Mesendoderm (in vitro differentiated cells): Measurements from ENCODE around the gene SDC1.
"Not testable (repeated sequence)": the region's sequence is repeated elsewhere in the genome, so short reads cannot be mapped to it uniquely, and the experiment has no call there.

Source experiments
- DNase-seq: peaks from one replicate; pipeline ENCODE4 v3.0.0; 2013
- H2AK5ac ChIP-seq: 2 replicates; pipeline ENCODE4 v1.6.1; 2013; ENCODE audit warnings: low read length, inconsistent platforms
- H2BK120ac ChIP-seq: 2 replicates; pipeline ENCODE4 v1.6.1; 2013; ENCODE audit warnings: low read depth, mild to moderate bottlenecking, low read length, moderate library complexity, mixed read lengths
- H2BK15ac ChIP-seq: replicated peaks from 2 replicates; pipeline ENCODE4 v1.6.1; 2013; ENCODE audit warnings: low read depth, mild to moderate bottlenecking, moderate library complexity
- H2BK5ac ChIP-seq: 2 replicates; pipeline ENCODE4 v1.6.1; 2013; ENCODE audit warnings: low read length, inconsistent platforms
- H3K18ac ChIP-seq: 2 replicates; pipeline ENCODE4 v1.6.1; 2013; ENCODE audit warnings: mild to moderate bottlenecking, low read length, mixed read lengths
- H3K23ac ChIP-seq: one replicate; pipeline ENCODE4 v1.6.1; 2013; ENCODE audit warnings: low read length
- H3K27ac ChIP-seq: 2 replicates; pipeline ENCODE4 v1.5.1; 2013; ENCODE audit warnings: low read depth, mild to moderate bottlenecking, inconsistent platforms, low read length, moderate library complexity
- H3K27me3 ChIP-seq: 2 replicates; pipeline ENCODE4 v1.6.1; 2013; ENCODE audit warnings: low read length, control low read depth, mild to moderate bottlenecking, inconsistent platforms; ENCODE audit not compliant: insufficient read depth, poor library complexity
- H3K36me3 ChIP-seq: 2 replicates; pipeline ENCODE4 v1.6.1; 2013; ENCODE audit warnings: low read length, inconsistent platforms; ENCODE audit not compliant: control insufficient read depth, insufficient read depth
- H3K4ac ChIP-seq: one replicate; pipeline ENCODE4 v1.6.1; 2013; ENCODE audit warnings: low read depth, mild to moderate bottlenecking, low read length, moderate library complexity
- H3K4me1 ChIP-seq: 2 replicates; pipeline ENCODE4 v1.6.1; 2013; ENCODE audit warnings: low read depth, low read length, inconsistent platforms; ENCODE audit not compliant: control insufficient read depth
- H3K4me2 ChIP-seq: 2 replicates; pipeline ENCODE4 v1.6.1; 2013; ENCODE audit warnings: low read length
- H3K4me3 ChIP-seq: 2 replicates; pipeline ENCODE4 v1.5.1; 2013; ENCODE audit warnings: mild to moderate bottlenecking, low read length
- H3K56ac ChIP-seq: one replicate; pipeline ENCODE4 v1.6.1; 2013; ENCODE audit warnings: low read length
- H3K79me1 ChIP-seq: 2 replicates; pipeline ENCODE4 v1.6.1; 2013; ENCODE audit warnings: low read length, inconsistent platforms
- H3K79me2 ChIP-seq: 2 replicates; pipeline ENCODE4 v1.6.1; 2013; ENCODE audit warnings: mild to moderate bottlenecking, low read length; ENCODE audit not compliant: control insufficient read depth, insufficient read depth
- H3K9ac ChIP-seq: 2 replicates; pipeline ENCODE4 v1.6.1; 2013; ENCODE audit warnings: low read length, inconsistent platforms
- H4K5ac ChIP-seq: one replicate; pipeline ENCODE4 v1.6.1; 2013; ENCODE audit warnings: low read length
- H4K8ac ChIP-seq: one replicate; pipeline ENCODE4 v1.6.1; 2013; ENCODE audit warnings: low read depth, mild to moderate bottlenecking, control low read depth, low read length, moderate library complexity
- WGBS: extraction: QIAGEN DNeasy Blood & Tissue Kit; methylation state at CpG from one replicate; pipeline ENCODE4 v1.1.7; 2013; ENCODE audit warnings: low lambda C conversion rate, missing lambda C conversion rate; ENCODE audit not compliant: insufficient coverage; ENCODE audit errors: extremely low coverage; 5-methylcytosine and 5-hydroxymethylcytosine counted together

Gene SDC1

DNA sequence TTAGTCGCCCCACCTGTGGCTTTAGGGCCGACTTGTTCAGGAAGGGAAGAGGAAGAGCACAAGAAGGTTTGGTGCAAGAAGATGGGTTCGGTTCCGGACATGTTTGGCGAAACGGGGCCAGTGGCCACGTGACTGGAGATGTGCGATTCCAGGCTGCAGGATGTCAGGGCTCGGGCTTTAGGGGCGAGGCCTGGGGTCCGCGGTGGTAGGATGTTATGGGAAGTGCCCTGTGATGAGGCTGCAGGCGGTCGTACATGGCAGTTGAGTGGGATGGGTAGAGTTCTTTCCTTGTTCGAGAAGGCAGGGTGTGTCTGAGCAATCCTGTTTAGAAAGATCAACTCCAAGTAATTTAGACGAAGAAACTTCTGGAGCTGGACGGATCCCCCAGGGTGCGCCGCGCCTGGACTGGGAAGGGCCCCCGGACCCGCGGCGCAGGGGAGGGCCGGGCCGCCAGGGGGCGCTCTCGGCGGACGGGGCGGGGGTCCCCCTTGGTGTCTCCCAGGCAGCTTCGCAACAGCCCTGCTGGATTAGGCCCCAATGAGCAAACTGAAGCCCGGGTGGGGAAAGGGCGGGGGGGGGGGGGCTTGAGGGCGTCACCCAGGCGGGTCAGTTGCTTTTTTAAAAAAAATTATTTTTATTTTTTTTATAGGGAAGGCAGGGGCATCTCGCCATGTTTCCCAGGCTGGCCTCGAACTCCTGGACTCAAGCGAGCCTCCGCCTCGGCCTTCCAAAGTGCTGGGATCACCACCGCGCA, 17.2 kb upstream of the SDC1 start:
- Histone ChIP-seq H3K27ac (no peak overlapping the region), H3K79me2 (no peaks in the 10 kb centered on the region), H3K18ac (no peak overlapping the region), H3K79me1 (no peaks in the 10 kb centered on the region), H2BK15ac (no peak overlapping the region), H3K27me3 (no peaks in the 10 kb centered on the region), H3K4me1 (no peaks in the 10 kb centered on the region), H4K8ac (no peak overlapping the region), H2BK5ac (no peak overlapping the region), H2BK120ac (no peak overlapping the region), H3K4me2 (no peak overlapping the region), H4K5ac (no peak overlapping the region), H2AK5ac (no peak overlapping the region), H3K23ac (no peak overlapping the region), H3K4ac (no peak overlapping the region), H3K36me3 (no peaks in the 10 kb centered on the region), H3K9ac (no peak overlapping the region), H3K4me3 (no peak overlapping the region), H3K56ac (peak overlapping the region; percentile 2)
- DNase-seq = peak; percentile 37
- WGBS = no CpG with 5 or more reads among the region's 43 CpGs

DNA sequence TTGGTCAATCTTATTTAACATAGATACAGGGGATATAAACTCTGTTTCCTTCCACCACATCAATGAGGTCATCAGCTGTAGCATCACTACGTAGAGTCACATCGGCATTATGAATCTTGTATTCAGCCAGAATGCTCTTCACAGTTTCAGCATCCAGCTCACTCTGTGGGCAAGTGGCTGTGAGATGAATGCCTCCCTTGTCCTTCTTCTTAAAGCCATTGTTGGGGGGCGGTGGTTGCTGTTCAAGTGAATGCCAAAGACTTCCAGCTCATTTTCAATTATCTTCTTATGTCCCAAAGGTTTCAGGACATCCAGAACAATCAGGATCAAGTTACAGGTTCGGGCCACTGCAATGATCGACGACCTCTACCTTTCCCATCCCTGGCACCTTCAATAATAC, 15.4 kb upstream of the SDC1 start:
- H2AK5ac ChIP-seq, H3K4me2 ChIP-seq, H2BK120ac ChIP-seq, H4K8ac ChIP-seq, H3K79me2 ChIP-seq, H3K56ac ChIP-seq, H4K5ac ChIP-seq, H3K4me1 ChIP-seq, H3K27ac ChIP-seq, H3K23ac ChIP-seq, H2BK5ac ChIP-seq, H3K9ac ChIP-seq, H3K27me3 ChIP-seq, H3K4me3 ChIP-seq, H3K18ac ChIP-seq, H3K79me1 ChIP-seq, H2BK15ac ChIP-seq, H3K36me3 ChIP-seq, H3K4ac ChIP-seq, DNase-seq: not testable (repeated sequence)
- no CpG with 5 or more reads among the region's 6 CpGs for WGBS

DNA sequence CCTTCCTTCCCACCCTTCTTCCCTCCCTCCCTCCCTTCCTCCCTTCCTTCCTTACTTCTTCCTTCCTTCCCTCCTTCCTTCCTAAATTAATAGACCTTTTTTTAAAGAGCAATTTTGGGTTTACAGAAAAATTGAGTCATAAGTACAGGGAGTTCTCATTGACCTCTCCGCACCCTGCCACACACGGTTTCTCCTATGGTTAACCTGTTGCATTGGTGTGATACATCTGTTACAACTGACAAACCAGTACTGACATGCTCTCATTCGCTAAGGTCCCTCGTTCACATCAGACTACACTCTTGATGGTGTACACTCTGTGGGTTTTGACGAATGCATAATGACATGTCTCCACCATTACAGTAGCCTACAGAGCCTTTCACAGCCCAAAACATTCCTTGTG, 11.6 kb upstream of the SDC1 start:
- no peak overlapping the region for H2AK5ac ChIP-seq
- no peak overlapping the region for H4K8ac ChIP-seq
- DNase-seq = no peak
- H3K27me3 ChIP-seq = no peaks in the 10 kb centered on the region
- WGBS = no CpG with 5 or more reads among the region's 5 CpGs
- no peak overlapping the region for H2BK15ac ChIP-seq
- no peak overlapping the region for H3K4ac ChIP-seq
- no peak overlapping the region for H3K4me2 ChIP-seq
- H3K4me1 ChIP-seq = peaks cover 2% of the 10 kb centered on the region
- no peak overlapping the region for H4K5ac ChIP-seq
- no peak overlapping the region for H2BK5ac ChIP-seq
- no peak overlapping the region for H3K9ac ChIP-seq
- H3K36me3 ChIP-seq = no peaks in the 10 kb centered on the region
- no peak overlapping the region for H3K23ac ChIP-seq
- H3K56ac ChIP-seq = no peak overlapping the region
- H3K79me1 ChIP-seq = no peaks in the 10 kb centered on the region
- H2BK120ac ChIP-seq = no peak overlapping the region
- no peaks in the 10 kb centered on the region for H3K79me2 ChIP-seq
- no peak overlapping the region for H3K27ac ChIP-seq
- no peak overlapping the region for H3K4me3 ChIP-seq
- no peak overlapping the region for H3K18ac ChIP-seq

DNA sequence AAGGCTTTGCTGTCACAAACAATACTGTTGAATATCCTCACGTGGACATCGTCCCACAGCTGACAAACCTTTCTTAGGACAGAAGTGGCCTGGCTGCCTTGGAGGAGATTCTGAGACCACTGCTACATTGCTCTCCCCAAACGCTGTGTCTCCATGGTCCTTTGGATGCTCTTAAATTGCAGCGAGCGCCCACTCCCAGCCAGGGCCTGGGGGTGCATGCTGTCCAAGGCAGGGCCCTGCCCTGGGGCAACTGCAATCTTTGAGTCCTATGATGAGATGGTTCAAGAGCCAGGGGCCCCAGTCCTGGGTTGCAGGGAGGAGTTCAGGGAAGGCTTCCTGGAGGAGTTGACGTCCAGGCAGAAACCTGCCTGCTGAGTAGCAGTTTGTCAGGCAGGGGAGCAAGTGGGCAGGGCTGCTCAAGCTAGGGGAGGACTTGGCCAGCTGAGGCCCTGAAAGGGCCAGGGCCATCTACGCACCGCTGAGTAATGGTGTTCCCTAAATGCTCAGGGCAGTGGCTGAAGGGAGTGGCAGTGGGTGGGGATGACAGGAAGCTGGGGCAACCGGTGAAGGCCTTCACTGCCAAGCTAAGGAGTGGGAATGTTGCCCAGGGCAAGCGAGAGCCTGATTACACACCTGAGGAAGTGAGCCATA, 10.8 kb upstream of the SDC1 start:
- Histone ChIP-seq H3K4ac (no peak overlapping the region), H3K79me1 (no peaks in the 10 kb centered on the region), H4K8ac (no peak overlapping the region), H3K79me2 (no peaks in the 10 kb centered on the region), H3K4me3 (no peak overlapping the region), H3K27me3 (no peaks in the 10 kb centered on the region), H3K9ac (no peak overlapping the region), H2BK120ac (no peak overlapping the region), H3K56ac (no peak overlapping the region), H3K4me2 (no peak overlapping the region), H3K23ac (no peak overlapping the region), H3K27ac (no peak overlapping the region), H4K5ac (no peak overlapping the region), H3K4me1 (peaks cover 4% of the 10 kb centered on the region), H2BK15ac (no peak overlapping the region), H2BK5ac (no peak overlapping the region), H3K36me3 (no peaks in the 10 kb centered on the region), H3K18ac (no peak overlapping the region), H2AK5ac (no peak overlapping the region)
- no peak for DNase-seq
- WGBS = no CpG with 5 or more reads among the region's 10 CpGs

DNA sequence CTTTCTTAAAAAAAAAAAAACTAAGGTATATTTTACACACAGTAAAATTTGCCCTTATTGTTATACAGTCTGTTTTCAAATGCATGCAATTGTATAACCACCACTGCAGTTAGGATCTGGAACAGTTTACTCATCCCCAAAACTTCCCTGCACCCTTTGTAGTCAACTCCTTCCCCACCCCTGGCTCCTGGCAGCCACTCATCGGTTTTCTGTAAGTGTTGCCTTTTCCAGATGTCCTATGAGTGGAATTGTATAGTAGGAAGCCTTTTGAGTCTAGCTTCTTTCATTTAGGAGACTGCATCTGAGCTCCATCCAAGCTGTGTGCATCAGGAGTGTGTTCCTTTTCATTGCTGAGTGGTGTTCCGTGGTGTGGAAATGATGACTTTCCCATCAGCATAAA, 9.7 kb upstream of the SDC1 start:
- H3K4me2 ChIP-seq, H3K4me1 ChIP-seq, H3K9ac ChIP-seq, H3K27me3 ChIP-seq, H3K79me2 ChIP-seq, H3K4me3 ChIP-seq, H4K8ac ChIP-seq, DNase-seq, H3K18ac ChIP-seq, H3K23ac ChIP-seq, H3K79me1 ChIP-seq, H3K4ac ChIP-seq, H2BK5ac ChIP-seq, H3K27ac ChIP-seq, H3K56ac ChIP-seq, H2BK120ac ChIP-seq, H2BK15ac ChIP-seq, H2AK5ac ChIP-seq, H3K36me3 ChIP-seq, H4K5ac ChIP-seq: not testable (repeated sequence)
- no CpG with 5 or more reads among the region's 2 CpGs for WGBS

DNA sequence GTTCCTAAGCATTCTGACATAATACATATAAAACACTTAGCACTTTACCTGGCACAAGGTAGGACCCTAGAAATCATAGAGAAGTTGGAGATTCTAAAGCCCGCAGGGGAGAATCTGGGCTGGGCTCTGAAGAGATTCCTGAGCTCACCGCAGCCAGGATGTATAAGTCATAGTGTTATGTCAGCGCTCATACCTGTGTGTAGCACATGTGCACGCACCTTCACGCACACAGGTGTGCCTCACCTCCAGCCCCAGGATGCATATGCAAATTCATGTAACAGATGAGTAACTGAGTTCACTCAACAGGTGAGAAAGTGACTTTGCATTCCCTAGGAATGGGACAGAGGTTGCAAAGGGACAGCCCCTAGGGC, 7.9 kb upstream of the SDC1 start:
- H2BK120ac ChIP-seq = no peak overlapping the region
- no peaks in the 10 kb centered on the region for H3K79me1 ChIP-seq
- no peak overlapping the region for H3K27ac ChIP-seq
- no peak overlapping the region for H4K5ac ChIP-seq
- H3K56ac ChIP-seq = no peak overlapping the region
- no peak overlapping the region for H3K4me3 ChIP-seq
- no peak overlapping the region for H2BK5ac ChIP-seq
- no peak overlapping the region for H4K8ac ChIP-seq
- H2BK15ac ChIP-seq = no peak overlapping the region
- WGBS = no CpG with 5 or more reads among the region's 5 CpGs
- no peak overlapping the region for H2AK5ac ChIP-seq
- no peaks in the 10 kb centered on the region for H3K27me3 ChIP-seq
- H3K23ac ChIP-seq = no peak overlapping the region
- H3K18ac ChIP-seq = no peak overlapping the region
- DNase-seq = no peak
- no peaks in the 10 kb centered on the region for H3K79me2 ChIP-seq
- no peak overlapping the region for H3K4me2 ChIP-seq
- H3K9ac ChIP-seq = no peak overlapping the region
- no peak overlapping the region for H3K4ac ChIP-seq
- peaks cover 4% of the 10 kb centered on the region for H3K4me1 ChIP-seq
- H3K36me3 ChIP-seq = no peaks in the 10 kb centered on the region
